Ascending aorta (tissue), 2 donors: ENCODE data around the gene CRACDL. TPM values are rescaled to one million over a fixed set of nuclear protein-coding genes. Genes with fewer than 3 reads are reported as not detected.

Experiments used
- DNase-seq, 2 donors: peaks; one replicate each; pipeline ENCODE4 v3.0.0-alpha.2; 2019; ENCODE audit warnings: low spot score in 2 of 2
- H3K27ac ChIP-seq, 2 donors: fragments of 200-600 bp; sonication (generic); one replicate each; pipeline ENCODE4 v1.5.1; 2016 to 2017; ENCODE audit warnings: mild to moderate bottlenecking in 1 of 2
- H3K27me3 ChIP-seq: fragments of 200-600 bp; sonication (generic); one replicate; pipeline ENCODE4 v1.5.1; 2017
- H3K36me3 ChIP-seq, 2 donors: fragments of 200-600 bp; sonication (generic); one replicate each; pipeline ENCODE4 v1.5.1; 2016
- H3K4me1 ChIP-seq, 2 donors: fragments of 200-600 bp; sonication (generic); one replicate each; pipeline ENCODE4 v1.5.1; 2016 to 2017; ENCODE audit warnings: mild to moderate bottlenecking in 1 of 2
- H3K4me3 ChIP-seq, 2 donors: fragments of 200-600 bp; sonication (generic); one replicate each; pipeline ENCODE4 v1.5.1; 2016 to 2017; ENCODE audit warnings: mild to moderate bottlenecking in 1 of 2
- H3K9me3 ChIP-seq, 2 donors: fragments of 200-600 bp; sonication (generic); one replicate each; pipeline ENCODE4 v1.5.1; 2016
- intact Hi-C: fragments of 100-400 bp; cut with DNase I; formaldehyde crosslinking; loops from one replicate; pipeline ENCODE4 v1.15.1; 2023
- total RNA-seq: library from RNA; depleted of rRNA; stranded (reverse); fragments of >200 nt; gene quantifications from one replicate; pipeline ENCODE4 v1.1.0, GENCODE V29; 2016
- TF ChIP-seq, protein P1 (sequence below), 3 experiments: fragments of 200-600 bp in 2 of 3; fragments of 450-650 bp in 1 of 3; sonication (generic) in 2 of 3; IDR thresholded peaks; one replicate each; pipeline ENCODE4 v1.5.1; 2016 to 2019; ENCODE audit warnings: antibody characterized with exemption in 3 of 3, mild to moderate bottlenecking in 1 of 3, moderate library complexity in 1 of 3

Gene CRACDL
- total RNA-seq, 1 donor from 2014 or later: 51.9 TPM

DNA sequence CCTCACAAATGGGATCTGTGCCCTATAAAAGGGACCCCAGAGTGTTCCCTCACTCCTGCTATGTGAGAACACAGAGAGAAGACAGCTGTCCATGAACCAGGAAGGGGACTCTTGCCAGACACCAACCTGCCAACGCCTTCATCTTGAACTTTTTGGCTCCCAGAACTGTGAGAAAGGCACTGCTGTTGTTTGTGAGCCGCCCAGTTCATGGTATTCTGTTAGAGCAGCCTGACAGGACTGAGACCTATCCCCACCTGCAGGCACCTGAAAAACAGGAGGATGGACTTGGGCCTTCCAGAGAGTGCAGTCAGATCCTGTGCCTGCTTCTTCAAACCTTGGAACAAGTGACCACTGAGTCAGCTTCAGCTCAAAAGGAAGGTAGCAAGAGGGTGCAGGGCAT lies 51.4 kb downstream of the CRACDL start:
- DNase-seq: peak in 1 of 2 donors; percentile 5
- Histone ChIP-seq H3K4me3 (no peak overlapping the region), H3K9me3 (peaks cover 0 to 14% of the 10 kb centered on the region in 2 donors), H3K27me3 (no peaks in the 10 kb centered on the region), H3K27ac (no peak overlapping the region), H3K4me1 (no peaks in the 10 kb centered on the region), H3K36me3 (no peaks in the 10 kb centered on the region)
- intact Hi-C loops: no loop called here
- TF ChIP-seq, protein P1, sequence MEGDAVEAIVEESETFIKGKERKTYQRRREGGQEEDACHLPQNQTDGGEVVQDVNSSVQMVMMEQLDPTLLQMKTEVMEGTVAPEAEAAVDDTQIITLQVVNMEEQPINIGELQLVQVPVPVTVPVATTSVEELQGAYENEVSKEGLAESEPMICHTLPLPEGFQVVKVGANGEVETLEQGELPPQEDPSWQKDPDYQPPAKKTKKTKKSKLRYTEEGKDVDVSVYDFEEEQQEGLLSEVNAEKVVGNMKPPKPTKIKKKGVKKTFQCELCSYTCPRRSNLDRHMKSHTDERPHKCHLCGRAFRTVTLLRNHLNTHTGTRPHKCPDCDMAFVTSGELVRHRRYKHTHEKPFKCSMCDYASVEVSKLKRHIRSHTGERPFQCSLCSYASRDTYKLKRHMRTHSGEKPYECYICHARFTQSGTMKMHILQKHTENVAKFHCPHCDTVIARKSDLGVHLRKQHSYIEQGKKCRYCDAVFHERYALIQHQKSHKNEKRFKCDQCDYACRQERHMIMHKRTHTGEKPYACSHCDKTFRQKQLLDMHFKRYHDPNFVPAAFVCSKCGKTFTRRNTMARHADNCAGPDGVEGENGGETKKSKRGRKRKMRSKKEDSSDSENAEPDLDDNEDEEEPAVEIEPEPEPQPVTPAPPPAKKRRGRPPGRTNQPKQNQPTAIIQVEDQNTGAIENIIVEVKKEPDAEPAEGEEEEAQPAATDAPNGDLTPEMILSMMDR (IDR thresholded peaks at IDR 0.05): no peak

DNA sequence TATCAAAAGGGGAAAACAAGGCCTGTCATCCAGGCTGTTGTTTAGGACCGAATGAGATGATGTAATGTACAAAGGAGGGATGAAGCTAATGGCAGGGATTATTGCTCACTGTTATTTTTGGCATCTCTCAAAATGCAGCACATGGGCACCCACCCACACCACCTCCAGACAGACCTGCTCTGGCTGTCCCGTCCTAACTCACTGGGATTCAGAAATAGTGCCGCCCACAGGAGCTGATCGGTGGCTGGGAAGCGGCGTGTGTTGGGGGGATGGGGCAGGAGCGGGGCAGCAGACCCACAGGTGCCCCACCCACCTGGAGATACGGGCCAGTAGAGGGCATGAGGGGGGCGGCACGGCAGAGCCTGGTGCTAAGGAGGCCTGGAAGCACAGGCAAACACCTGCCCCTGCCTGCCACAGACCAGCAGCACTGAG lies 52.2 kb downstream of the CRACDL start:
- Histone ChIP-seq H3K9me3 (peaks cover 0 to 14% of the 10 kb centered on the region in 2 donors), H3K4me3 (no peak overlapping the region), H3K4me1 (no peaks in the 10 kb centered on the region), H3K27ac (no peak overlapping the region), H3K36me3 (no peaks in the 10 kb centered on the region), H3K27me3 (no peaks in the 10 kb centered on the region)
- TF ChIP-seq, protein P1 (IDR thresholded peaks at IDR 0.05): no peak
- peak in 1 of 2 donors; percentile 31 for DNase-seq
- intact Hi-C loops: no loop called here

DNA sequence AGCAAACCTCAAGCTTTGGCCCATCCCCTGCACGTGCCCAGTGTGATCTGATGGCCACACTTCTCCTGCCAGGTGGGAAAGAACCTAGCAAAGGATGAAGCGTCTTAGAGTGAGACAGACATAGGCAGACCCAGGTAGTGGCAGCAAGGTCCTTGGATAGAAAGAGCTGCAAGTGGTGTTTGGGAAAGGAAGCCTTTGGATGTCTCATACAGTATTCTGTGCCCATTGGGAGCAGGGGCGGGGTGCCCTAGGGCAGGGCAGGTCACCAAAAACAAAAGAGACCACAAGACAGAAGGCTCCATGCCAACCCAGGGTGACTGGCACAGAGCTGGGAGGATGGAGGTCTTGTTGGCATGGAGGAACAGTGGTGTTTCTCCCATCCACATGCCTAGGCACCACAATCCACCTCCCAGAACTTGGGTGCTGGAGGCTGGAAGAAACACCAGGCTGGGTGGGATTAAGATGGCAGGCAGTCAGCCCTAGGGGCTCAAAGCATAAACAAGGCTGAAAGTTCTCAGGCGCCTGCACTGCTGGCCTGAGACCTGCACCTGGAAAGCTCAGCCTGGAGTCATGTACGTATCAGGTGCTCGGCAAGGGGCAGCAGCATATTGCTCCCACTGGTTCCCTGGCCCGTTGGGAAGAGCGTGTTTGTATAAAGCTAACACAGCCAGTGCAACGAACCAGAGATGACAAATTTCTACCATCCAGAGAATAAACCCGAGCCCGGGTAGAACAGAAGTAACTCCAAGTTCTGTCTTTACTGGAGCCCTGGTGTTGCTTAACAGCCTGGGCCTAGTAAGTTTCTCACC lies 52.9 kb downstream of the CRACDL start:
- H3K4me3 ChIP-seq: no peak overlapping the region
- intact Hi-C loops: no loop called here
- H3K36me3 ChIP-seq: no peaks in the 10 kb centered on the region
- H3K27ac ChIP-seq: no peak overlapping the region
- H3K27me3 ChIP-seq: no peaks in the 10 kb centered on the region
- H3K4me1 ChIP-seq: no peaks in the 10 kb centered on the region
- peaks cover 0 to 14% of the 10 kb centered on the region in 2 donors for H3K9me3 ChIP-seq
- peak in 1 of 2 donors; percentile 40 for DNase-seq
- TF ChIP-seq, protein P1 (IDR thresholded peaks at IDR 0.05): no peak

DNA sequence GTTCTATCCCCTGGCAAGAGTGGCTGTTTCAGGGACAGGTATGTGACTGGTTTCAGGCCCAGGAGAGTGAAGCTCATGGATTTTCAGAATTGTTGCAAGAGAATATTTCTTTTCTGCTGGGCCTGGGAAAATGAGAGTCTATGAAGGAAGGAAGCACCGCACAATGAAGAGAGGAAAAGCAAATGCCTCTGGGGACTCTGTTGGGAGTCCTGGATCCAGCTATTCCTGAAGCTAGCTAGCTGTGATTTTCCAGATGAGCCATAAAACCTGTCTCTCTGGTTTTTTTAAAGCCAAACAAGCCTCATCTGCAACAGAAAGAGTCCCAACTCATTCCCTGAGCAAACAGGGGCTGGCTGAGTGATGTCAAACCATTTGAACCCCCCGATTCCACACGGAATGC lies 53.7 kb downstream of the CRACDL start:
- no peak overlapping the region for H3K27ac ChIP-seq
- H3K36me3 ChIP-seq: no peaks in the 10 kb centered on the region
- intact Hi-C loops: no loop called here
- H3K4me3 ChIP-seq: no peak overlapping the region
- H3K4me1 ChIP-seq: no peaks in the 10 kb centered on the region
- H3K27me3 ChIP-seq: no peaks in the 10 kb centered on the region
- H3K9me3 ChIP-seq: peaks cover 0 to 11% of the 10 kb centered on the region in 2 donors
- TF ChIP-seq, protein P1 (IDR thresholded peaks at IDR 0.05): no peak
- no peak for DNase-seq

DNA sequence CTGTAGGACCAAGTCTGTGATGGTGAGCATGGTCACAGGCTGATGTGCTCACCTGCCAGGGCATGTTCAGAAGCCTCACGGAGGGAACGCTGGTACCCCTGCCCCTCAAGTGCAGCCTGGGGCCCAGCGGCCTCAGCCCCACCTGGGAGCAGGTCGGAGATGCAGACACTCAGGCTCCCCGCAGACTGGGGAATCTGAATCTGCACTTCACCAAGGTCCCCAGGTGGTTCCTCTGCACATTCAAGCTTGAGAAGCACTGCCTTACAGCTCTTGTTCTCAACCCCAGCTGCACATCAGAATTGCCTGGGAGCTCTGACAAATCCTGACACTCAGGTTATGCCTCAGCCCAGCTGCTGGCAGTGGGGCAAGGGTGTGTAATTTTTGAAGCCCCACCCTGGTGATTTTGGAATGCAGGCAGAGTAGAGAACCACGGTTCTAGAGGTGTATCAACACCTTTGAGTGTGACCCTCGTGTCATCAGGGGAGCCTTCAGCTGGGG lies 54.8 kb downstream of the CRACDL start:
- H3K4me1 ChIP-seq: no peaks in the 10 kb centered on the region
- no peaks in the 10 kb centered on the region for H3K36me3 ChIP-seq
- H3K4me3 ChIP-seq: no peak overlapping the region
- DNase-seq: peak in 1 of 2 donors; percentile 50
- peaks cover 0 to under 1% of the 10 kb centered on the region in 2 donors for H3K9me3 ChIP-seq
- TF ChIP-seq, protein P1 (IDR thresholded peaks at IDR 0.05): no peak
- intact Hi-C loops: no loop called here
- H3K27me3 ChIP-seq: no peaks in the 10 kb centered on the region
- H3K27ac ChIP-seq: no peak overlapping the region
